HG03108 (cell line): Measurements from ENCODE around the gene OR4K13.

Source experiments
- ATAC-seq: cut with Tn5 transposase; IDR thresholded peaks from one replicate; pipeline ENCODE4 v1.9.1; 2021; ENCODE audit warnings: moderate library complexity; ENCODE audit not compliant: unreplicated experiment

The OR4K13 gene, protein sequence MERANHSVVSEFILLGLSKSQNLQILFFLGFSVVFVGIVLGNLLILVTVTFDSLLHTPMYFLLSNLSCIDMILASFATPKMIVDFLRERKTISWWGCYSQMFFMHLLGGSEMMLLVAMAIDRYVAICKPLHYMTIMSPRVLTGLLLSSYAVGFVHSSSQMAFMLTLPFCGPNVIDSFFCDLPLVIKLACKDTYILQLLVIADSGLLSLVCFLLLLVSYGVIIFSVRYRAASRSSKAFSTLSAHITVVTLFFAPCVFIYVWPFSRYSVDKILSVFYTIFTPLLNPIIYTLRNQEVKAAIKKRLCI

DNA sequence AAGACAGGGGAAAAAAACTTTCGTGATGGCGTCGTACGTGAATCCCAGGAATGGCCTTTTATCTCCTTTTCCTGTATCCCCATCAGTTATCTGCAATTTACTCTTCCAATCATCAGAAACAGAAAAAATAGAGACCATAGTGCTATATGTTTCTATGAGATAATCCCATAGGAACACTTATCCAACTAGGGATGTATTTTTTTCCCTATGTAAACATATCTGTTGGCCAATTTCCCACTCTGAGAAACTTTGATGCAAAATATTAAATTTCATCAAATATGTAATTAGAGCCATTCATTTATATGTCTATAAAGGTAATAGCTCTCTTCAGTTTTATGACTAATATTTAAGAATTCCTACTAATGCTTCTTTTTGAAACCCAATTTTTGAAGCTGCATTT is at the start of gene OR4K13:
OR4K13 (minus strand) TSS at position 101 of the 400 bp plus-strand sequence. CDS start 1,280 bp downstream, outside the sequence.
- no peak for ATAC-seq

DNA sequence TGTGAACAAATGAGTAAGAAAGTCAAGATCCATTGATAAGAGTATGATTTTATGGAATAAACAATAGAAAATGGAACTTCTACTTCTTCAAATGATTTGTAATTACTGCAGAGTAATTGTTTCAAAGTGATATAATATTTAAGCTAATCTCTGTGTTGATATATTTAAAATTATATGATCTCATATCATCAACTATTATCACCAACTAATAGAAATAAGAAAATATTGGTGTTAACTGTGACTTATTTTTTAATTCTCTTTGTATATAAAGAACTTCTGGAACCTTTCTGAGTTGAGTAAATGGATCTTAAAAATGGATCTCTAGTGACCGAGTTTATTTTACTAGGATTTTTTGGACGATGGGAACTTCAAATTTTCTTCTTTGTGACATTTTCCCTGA is 23.9 kb upstream of the OR4K13 start, which contains the start of gene OR4L1:
OR4L1 (plus strand) TSS at position 301 of the 400 bp plus-strand sequence; CDS start at position 301, 0 bp downstream.
- ATAC-seq: no peak

DNA sequence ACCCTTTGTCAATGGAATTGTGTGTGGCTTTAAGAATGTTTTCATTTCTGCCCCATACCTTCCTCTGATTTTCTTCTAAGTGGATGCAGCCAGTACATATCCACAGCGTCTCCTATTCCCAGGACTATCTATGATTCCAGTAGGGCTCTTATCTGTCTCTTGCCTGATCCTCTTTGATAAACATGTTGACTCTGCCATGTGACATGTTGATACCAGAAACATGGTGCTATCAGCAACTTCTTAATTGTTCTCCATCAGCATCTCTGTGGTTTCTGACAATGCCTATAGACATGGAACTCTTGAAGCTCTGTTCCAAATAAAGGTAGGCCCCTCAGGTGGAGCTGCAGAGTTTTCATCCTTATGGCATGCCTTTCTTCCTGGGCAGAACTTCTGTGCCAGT is 12.4 kb upstream of the OR4K13 start:
- no peak for ATAC-seq

DNA sequence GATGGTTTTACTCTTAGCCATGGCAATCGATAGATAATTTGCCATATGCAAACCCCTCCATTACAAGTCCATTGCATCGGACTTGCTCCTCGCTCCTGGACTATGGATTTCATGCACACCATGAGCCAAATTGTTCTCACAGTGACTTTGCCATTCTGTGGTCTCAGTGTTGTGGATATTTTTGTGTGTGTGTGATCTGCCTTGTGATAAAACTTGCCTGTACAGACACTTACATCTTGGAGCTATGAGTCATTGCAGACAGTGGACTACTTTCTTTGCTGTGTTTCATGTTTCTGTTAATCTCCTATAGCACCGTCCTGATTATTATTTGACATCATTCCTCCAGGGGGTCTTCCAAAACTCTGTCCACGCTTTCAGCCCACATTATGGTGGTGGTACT is 8.4 kb upstream of the OR4K13 start:
- ATAC-seq: no peak

DNA sequence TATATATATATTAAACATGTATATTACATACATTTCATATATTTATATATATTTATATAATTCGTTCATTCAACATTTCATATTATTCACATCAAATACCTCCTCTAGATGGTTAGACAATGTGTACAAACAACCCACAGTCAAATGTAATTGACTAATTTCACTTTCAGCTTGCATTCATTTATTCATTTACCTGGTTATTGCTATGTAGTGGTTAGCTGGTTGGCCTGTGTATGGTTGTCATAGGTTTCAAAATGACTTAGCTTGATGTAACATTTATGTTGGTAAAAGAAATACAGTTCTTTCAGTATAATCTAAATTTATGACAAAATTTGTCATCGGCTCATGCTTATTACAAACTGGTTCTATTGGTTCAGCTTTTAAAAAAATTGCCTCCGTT is 389 bp downstream of the OR4K13 start:
- no peak for ATAC-seq

DNA sequence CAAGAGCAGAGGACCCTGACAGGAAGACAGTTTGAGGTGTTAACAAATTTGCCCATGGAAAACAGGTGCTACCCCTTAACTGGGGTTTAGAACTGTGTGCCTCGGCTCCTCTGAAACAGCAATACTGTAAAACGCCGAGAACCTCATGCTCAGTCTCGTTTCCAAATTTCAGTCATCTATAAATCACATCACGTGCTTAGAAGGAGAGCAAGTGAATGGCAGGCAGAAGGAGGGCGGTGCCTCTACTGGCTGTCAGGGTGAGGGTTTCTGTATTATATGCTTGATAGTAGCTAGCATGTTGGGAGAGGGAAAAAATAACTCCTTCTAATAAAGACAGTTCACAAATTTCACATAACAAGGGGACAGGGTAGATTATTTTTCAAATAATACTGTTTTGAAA is 4.8 kb downstream of the OR4K13 start:
- no peak for ATAC-seq

DNA sequence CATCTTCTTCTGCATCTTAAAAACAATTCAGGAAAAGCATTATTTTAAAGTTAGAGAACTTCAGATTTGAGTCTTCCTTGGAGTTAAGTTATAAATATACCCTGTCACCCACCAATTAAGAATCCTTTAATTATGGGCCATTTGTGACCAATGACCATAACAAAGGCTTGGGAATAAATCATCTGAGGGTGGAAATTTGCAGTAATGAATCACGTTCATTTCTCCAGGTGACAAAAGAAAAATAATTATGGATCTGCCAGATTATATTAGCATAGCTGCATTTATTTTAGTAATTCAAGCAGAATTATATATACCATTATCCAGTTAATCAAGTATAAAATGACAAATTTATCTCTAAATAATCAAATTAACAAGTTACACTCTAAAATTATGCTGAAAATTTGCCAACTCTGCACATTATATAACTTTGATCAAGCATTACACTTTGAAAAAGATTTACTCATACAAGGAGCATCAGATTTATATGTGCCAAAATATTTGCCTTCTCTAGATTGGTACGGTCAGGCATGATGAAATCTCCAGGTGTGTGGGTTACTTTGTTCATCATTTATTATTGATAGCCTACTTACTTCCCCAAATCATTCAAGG is 16.5 kb downstream of the OR4K13 start, which contains the start of gene OR4K14:
OR4K14 (minus strand) TSS at position 51 of the 609 bp plus-strand sequence. CDS start 4,114 bp downstream, outside the sequence.
- no peak for ATAC-seq

DNA sequence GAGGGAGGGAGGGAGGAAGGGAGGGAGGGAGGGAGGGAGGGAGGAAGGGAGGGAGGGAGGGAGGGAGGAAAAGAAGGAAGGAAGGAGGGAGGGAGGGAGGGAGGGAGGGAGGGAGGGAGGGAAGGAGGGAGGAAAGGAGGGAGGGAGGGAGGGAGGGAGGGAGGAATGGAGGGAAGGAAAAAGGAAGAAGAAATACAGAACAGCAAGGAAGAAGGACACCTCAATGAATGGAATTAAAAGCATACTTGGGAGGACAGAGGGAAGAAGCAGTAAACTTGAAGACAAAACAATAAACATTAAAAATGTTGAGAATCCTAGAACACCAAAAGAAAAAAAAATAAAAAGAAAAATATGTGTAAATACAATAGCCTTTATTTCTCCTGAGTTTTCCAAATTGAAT is 27.7 kb downstream of the OR4K13 start:
- no peak for ATAC-seq

DNA sequence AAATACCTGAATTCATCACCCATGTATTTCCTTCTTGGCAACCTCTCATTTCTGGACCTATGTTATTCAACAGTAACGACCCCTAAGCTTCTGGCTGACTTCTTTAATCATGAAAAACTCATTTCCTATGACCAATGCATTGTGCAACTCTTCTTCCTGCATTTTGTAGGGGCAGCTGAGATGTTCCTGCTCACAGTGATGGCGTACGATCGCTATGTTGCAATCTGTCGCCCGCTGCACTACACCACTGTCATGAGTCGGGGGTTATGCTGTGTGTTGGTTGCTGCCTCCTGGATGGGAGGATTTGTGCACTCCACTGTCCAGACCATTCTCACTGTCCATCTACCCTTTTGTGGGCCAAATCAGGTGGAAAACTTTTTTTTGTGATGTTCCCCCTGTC is 33.5 kb downstream of the OR4K13 start:
- no peak for ATAC-seq

DNA sequence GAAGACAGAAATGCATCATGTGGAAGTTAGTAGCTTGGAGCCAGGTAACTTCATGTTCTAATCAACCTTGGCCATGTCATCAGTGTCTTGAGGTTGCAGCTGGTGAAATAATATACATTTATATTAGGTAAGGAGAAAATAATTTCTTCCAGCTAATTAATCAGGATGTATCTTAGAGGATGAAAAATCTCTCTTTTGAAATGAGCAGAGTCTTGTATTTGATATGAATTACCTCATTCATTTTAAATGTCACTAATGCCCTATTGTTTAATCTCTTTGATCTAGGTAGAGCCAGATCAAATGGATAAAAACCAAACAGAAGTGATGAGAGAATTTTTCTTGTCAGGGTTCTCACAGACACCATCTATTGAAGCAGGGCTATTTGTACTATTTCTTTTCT is 34.0 kb downstream of the OR4K13 start, which contains the start of gene OR4Q2:
OR4Q2 (plus strand) TSS at position 301 of the 400 bp plus-strand sequence.
- ATAC-seq: no peak

DNA sequence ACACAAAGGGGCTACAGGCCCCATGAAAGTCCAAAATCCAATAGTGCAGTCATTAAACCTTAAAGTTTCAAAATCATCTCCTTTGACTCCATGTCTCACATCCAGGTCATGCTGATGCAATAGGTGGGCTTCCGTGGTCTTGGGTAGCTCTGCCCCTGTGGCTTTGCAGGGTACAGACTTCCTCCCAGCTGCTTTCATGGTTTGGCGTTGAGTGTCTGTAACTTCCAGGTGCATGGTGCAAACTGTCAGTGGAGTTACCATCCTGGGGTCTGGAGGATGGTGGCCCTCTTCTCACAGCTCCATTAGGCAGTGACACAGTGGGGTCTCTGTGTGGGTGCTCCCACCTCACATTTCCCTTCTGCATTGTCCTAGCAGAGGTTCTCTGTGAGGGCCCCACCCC is 42.4 kb downstream of the OR4K13 start:
- no peak for ATAC-seq
